HG02870 (cell line): ENCODE results near the gene PLIN3.
"Not testable (repeated sequence)": the region's sequence is repeated elsewhere in the genome, so short reads cannot be mapped to it uniquely, and the experiment has no call there.

Source experiments
- ATAC-seq: cut with Tn5 transposase; IDR thresholded peaks from one replicate; pipeline ENCODE4 v1.9.1; 2021; ENCODE audit warnings: mild to moderate bottlenecking, moderate library complexity; ENCODE audit not compliant: unreplicated experiment

PLIN3 gene, protein sequence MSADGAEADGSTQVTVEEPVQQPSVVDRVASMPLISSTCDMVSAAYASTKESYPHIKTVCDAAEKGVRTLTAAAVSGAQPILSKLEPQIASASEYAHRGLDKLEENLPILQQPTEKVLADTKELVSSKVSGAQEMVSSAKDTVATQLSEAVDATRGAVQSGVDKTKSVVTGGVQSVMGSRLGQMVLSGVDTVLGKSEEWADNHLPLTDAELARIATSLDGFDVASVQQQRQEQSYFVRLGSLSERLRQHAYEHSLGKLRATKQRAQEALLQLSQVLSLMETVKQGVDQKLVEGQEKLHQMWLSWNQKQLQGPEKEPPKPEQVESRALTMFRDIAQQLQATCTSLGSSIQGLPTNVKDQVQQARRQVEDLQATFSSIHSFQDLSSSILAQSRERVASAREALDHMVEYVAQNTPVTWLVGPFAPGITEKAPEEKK

DNA sequence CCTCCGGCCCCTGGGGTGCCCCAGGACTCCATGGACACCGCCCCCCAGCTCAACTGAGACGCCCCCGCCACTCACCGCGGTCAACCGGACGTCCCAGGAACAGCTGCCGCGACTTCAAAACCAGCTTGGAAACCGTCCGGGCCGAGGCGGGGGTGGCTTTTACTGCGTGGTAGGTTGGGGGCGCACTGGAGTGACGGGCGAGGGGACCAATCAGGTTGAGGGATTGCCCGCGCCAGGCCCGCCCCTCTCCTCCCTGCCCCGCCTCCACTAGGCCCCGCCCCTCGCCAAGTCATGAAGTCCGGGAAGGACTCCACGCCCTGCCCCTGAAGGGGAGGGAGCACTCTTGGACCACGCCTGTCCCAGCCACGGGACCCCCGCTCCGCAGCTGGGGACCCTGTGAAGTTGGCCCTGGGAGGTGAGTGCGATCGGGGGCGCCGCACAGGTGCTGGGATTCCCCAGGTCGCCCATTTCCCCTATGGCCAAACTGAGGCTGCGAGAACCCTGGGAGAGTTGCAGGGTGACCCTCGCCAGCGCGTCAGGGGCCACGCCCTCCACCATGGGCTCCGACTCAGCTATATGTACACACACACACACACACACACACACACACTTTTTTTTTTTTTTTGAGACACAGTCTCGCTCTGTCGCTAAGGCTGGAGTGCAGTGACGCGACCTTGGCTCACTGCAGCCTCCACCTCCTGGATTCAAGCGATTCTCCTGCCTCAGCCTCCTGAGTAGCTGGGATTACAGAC is at the start of gene PLIN3:
TSS of gene PLIN3 (minus strand) at position 134 of the 752 bp plus-strand sequence. CDS start 6,273 bp downstream, outside the sequence.
- ATAC-seq: peak; percentile 69

DNA sequence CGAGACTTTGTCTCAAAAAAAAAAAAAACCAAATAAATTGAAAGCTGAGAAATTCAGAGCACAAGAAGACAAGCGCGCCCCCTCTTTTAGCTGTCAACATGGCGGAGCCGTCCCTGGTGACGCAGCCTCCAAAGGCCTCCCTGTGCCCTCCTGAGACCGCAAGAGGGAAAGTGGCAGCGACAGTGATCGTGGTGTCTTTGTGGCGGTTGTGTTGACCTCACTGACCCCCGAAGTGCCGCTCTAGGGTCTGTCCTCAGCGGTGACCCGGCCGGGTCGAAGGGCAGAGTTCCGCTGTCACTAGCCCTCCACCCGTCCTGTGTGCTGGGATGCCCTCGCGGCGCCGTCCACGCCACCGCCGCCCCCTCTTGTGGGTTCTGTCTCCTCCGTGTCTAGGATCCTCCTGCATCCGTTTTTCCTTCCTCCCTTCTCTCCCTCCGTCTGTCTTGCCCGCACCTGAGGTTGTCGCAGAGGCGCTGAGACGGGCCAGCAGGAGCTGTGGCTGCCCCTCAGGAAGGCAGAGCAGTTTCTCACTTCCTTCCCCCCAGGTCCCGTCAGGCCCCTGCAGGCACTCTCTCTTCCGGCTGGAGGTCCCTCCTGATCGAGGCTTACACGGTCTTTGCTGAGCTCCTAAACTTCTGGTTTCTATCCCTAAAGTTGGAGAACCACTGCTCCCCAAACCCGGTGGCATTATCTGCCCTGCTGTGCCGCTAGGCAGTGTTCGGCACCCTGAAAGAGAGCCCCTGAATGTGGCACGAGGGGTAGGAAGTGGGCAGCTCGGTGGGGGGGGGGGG is 49.0 kb upstream of the PLIN3 start:
- ATAC-seq: no peak

DNA sequence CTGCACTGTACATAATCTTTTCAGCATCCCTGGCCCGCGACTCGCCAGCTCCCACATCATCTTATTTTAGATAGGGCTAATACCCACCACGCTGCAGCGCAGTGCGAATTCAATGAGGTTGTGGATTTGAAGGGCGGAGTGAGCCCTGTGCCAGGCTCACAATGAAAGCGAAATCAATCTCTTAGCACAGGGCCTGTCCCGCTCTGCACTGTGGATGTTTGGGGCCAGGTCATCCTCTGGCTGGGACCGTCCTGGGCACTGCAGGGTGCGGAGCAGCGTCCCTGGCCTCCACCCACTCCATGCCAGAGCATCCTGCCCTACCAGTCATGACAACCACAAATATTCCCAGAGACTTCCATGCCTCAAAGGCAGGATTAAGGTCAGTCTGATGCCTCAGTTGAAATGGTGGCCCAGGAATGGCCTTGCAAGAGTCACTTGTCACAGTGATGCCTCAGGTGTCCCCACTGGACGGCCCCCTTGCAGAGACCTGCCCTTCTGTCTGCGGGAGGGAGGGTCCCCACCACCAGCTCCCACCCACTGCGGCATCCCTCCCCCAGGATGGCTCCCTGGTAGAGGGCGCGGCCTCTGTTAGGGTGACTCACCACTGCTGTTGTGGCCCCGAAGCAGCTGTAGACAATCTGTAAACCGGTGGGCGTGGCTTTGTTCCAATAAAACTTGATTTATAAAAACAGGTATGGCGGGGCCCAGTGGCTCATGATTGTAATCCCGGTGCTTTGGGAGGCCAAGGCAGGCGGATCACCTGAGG is 47.5 kb upstream of the PLIN3 start:
- no peak for ATAC-seq

DNA sequence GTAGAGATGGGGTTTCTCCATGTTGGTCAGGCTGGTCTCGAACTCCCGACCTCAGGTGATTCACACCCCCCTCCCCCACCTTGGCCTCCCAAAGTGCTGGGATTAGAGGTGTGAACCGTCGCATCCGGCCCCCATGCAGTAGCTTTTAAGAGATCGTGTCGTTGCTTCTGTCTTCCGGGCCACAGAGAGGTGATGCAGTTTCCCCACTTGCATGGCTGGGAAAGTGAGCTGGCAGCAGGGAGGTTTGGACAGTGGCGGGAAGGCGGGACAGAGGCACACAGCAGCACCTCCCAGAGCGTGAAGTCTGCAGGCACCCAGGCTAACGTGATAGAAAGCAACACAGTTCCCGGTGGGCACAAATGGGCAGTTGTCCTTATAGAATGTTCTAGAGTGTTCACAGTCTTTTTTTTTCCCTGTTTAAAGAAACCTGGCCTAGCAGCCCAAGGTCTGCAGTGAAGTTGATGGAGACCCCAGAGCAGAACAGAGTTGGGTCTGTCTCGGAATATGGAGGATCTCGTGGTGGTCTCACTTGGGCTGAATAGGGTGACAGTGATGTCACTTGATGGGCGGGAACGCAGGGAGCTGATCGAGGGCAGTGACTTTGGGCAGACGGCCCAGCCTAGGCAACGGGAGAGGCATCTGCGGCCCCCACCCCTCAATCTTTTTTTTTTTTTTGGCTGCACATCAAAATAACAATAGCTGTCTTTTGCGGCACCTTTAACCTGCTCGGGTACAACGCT is 46.7 kb upstream of the PLIN3 start:
- no peak for ATAC-seq

DNA sequence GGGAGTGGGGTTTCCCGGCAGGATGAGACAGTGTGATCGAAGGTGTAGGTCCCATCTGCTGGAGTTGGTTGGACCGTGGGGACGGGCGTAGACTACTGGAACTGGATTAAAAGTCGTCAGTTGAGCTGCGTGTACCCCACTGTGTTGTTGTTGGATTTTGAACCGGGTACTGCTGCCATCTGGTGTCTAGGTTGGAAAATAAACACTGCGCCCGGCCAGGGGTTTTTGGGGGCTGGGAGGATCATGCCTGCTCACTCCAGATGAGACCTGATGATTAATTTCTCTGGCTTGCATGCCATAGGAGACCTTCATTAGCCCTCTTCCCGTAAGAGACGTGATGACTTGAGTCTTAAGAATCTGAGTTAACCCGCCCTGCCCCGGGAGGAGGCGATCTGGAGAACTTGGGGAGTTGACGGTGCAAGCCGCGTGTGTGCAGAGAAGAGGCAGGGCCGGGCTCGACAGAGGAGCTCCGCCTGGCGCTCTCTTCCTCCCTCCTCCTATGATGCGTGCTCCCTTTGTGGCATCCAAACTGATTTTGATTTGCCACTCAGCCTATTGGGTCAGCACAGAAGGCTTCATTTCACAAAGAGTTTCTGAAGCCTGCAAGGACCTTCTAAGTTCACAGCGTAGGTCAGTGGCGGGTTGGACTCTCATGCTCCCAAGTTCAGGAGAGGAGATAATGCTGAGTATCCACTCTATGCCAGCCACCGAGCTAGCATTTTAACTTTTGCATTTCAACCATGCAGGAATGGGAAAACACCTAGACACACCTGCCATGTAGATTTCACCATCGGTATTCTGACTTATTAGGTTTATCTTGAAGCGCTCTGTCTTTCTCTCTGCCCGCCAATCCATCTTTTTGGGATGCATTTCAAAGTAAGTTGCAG is 44.6 kb upstream of the PLIN3 start:
- ATAC-seq: no peak

DNA sequence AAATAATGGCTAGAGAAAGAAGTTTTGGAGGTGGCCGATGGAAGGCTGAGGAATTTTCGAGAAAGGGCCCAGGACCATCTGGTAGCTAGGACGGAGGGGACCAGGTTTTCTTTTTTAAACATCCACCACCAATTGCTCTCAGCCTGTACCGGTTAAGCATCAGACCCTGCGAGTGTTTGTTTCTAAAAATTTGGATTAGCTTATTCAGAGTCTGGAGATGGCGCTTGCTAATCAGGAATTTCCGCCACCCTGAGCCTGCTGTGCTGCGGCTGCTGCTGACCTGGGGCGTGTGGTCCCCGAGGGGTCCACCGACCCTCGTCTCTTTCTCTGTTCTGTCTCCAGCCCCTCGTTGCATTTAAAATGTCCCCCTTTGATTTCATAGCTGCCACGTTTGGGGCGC is 43.8 kb upstream of the PLIN3 start:
- ATAC-seq: no peak

DNA sequence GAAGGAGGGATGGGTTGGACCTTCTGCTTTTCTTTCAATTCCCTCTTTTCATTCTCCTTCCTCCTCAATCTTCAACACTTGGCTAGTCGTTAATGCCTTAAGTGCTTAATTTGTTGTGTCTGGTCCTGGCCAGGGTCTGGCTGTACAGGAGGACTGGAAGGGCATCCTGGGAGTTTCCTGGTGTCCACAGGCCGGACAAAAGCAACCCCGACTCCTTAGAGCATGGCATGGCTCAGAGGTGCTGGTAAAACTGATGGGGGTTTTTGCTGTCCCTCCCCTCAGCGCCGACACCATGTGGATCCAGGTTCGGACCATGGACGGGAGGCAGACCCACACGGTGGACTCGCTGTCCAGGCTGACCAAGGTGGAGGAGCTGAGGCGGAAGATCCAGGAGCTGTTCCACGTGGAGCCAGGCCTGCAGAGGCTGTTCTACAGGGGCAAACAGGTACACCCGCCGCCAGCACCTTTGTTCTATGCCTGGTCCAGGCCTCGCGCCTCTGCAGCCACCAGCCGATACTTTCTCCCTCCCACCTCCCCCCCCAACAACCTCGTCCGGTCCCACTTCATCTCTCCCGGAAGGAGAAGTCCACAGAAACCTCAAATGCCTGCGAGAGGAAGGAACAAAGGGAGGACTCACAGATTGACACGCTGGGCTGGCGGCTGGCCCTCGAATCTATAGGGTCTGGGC is 43.3 kb upstream of the PLIN3 start:
- ATAC-seq: no peak

DNA sequence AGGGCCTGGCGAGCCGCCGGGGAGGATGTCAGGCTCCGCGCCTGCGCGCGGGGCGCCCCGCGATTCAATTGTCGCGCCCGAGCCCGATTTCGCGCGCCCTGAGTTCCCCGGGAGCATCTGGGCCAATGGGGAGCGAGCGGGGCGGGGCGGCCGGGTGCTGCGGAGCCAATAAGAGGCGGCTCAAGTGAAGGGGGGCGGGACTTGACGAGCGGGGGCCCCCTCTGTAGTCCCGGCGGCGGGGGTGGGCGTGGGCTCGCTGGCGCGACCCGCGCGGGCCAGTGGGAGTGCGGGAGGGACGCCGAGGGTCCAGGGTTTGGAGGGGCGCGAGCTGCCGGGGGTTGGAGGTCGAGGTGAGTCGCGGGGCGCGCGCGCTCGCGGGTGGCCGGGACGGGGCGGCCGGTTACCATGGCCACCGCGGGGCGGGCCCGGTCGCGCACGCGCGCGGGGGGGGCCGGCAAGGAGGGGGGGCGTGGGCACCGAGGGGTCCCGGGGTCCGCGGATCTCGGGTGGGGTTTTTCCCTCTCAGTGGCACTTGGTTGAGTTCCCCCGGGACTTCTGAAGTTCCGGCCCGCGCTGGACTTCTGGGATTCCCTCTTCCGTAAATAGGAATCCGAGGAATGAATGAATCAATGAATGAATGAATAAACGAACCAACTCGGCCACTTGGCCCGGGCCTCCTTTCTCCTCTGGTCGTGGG is 42.6 kb upstream of the PLIN3 start:
- peak; percentile 69 for ATAC-seq

DNA sequence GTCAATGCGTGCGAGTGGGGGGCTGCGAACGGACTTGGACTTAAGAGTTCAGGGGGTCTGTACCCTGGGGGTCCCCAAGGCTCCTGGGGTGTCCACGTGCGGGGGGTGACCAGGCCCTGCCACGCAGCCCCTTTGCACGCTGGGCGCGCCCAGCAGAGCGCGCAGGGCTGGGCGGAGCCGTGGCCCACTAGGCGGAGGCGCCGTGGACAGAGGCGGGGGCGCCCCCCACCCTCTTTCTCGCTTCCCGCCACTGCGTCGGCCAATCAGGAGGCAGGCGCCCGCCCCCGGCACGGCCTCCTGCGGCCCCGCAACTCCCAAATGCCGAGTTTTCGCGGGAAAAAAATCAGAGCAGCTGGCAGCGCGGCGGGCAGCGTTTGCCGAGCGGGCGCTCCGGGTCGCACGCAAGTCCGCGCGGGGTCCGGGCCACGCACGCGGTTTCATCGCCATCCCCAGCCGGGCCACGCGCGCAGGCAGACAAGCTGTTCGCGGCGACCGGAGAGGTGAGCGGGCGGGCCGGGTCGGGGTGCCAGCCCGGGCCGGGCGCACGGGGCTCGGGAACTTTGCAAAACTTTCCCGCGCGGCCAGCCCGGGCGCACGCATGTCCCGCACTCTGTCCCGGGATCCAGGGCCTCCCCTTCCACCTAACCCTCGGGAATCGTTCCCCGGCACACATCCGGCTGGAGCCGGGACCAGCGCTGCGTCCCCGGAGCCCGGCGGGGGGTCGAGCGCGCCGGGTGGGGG is 41.9 kb upstream of the PLIN3 start, which contains the start of gene UHRF1:
TSS of gene UHRF1 (plus strand) at position 346 of the 741 bp plus-strand sequence. CDS start 1,385 bp downstream, outside the sequence.
- no peak for ATAC-seq

DNA sequence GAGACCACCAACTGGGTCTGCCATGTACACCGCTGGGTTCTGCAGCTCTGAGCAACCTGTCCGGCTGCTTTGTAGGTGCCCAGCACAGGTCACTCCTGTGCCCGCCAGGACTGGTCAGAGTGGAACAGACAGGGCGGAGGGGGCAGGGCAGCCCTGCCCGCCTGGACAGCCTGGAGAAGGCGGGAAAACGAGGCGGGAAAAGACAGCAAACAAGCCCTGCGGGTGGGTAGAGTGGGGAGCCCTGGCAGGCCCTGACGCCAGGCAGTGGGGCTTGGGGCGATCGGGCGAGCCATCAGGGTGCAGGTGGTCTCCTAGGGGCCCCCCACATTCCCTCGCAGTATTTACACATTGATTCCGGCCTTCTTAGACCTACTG is 41.3 kb upstream of the PLIN3 start:
- ATAC-seq: no peak

DNA sequence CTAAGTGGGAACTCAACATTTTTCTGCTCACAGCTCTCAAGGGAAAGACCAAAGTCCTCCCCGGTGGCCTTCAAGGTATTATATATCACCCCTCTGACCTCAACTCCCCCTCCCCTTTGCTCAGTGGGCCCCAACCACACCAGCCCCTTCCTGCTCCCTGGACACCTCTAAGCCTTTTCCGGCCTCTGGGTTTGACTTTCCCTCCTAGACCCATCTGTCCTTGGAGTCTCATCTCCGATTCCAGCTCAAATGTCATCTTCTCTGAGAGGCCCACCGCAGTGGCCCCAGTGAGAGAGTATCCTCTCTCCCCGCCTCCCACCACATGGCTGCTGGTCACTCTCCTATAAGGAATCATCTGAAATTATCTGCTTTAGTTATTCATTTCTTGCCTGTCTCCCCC is 40.9 kb upstream of the PLIN3 start:
- no peak for ATAC-seq

DNA sequence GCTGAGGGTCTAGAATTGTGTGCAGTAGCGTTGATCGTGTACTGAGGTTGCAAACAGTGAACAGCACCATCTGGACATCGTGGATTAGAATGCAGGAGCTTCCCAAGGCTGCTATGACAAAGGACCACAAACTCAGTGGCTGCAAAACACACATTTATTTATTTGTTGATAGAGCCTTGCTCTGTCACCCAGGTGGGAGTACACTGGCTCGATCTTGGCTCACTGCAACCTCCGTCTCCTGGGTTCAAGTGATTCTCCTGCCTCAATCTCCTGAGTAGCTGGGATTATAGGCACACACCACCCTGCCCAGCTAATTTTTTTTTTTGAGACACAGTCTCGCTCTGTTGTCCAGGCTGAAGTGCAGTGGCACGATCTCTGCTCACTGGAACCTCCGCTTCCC is 39.5 kb upstream of the PLIN3 start:
- ATAC-seq: no peak

DNA sequence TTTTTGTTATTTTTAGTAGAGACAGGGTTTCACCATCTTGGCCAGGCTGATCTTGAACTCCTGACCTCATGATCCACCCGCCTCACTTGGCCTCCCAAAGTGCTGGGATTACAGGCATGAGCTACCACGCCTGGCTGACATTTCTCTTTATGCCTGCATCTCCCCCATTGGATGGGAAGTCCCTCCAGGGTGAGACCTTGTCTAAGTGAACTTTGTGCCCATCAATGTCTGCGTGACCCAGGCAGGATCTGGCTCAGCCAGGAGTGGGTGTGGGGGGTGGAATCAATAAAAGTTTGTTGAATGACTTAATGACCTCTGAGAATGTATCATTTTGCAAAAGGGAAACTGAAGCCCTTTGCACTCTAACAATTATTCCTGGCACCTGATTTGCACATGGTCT is 37.0 kb upstream of the PLIN3 start:
- ATAC-seq: no peak

DNA sequence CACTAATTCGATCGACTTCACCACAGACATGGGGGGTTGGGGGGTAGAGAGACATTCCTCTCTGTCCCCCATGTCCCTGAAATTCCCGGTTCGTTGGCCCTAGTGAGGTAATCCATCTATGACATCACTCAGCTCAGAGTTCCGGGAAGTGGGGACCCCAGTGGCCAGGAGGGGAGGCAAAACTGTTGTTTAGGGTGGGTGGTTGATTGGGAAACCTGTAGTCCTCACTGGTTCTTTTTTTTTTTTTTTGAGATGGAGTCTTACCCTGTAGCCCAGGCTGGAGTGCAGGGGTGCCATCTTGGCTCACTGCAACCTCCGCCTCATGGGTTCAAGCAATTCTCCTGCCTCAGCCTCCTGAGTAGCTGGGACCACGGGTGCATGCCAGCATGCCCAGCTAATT is 35.3 kb upstream of the PLIN3 start, which contains the start of gene ARRDC5:
TSS of gene ARRDC5 (minus strand) at position 101 of the 400 bp plus-strand sequence. CDS start at position 30, 71 bp downstream.
- ATAC-seq: no peak

DNA sequence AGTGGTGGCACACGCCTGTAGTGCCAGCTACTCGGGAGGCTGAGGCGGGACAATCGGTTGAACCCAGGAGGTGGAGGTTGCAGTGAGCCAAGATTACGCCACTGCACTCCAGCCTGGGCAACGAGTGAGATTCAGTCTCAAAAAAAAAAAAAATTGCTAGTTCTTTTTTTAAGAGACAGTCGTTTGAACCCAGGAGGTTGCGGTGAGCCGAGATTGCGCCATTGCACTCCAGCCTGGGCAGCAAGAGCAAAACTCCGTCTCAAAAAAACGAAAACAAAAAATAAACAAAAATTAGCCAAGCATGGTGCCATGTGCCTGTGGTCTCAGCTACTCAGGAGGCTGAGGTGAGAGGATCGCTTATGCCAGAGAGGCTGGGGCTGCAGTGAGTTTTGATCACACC is 33.4 kb upstream of the PLIN3 start:
- ATAC-seq: not testable (repeated sequence)

DNA sequence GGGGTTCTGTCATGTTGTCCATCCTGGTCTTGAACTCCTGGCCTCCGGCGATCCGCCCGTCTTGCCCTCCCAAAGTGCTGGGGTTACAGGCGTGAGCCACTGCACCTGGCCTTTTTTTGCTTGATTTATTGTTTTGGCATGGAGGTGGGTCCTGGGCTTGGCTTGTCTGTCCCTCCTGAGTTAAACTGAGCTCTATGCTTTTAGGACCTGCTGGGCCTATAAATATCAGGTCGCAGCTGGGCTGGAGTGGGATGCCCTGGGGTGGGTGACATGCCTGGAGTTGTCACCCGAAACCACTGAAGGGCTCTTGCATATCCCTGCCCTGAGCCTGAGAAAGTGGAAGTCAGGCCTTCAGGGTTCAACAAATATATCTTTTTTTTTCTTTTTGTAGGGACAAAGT is 29.7 kb upstream of the PLIN3 start:
- ATAC-seq: no peak

DNA sequence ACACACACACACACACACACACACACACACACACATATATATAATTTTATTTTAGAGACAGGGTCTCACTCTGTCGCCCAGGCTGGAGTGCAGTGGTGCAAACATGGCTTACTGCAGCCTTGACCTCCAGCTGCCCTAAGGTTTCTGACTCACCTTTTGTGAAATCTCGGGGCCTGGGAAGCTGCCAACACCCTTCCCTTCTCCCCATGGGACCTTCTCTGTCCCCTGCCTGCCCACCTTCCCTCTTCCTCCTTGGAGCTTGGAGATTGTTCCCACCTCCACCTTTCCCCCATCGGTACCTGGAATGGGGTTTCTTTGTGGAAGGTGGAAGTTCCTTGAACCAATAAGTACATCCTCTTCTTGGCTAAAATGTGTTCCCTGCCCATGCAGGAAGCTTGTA is 28.9 kb upstream of the PLIN3 start:
- no peak for ATAC-seq
